Measurements from ENCODE around the gene C1orf198. TPM values are rescaled to one million over a fixed set of nuclear protein-coding genes. Genes with fewer than 3 reads are reported as not detected.

C1orf198 gene
- total RNA-seq, 1 donor: 75.6 TPM

DNA sequence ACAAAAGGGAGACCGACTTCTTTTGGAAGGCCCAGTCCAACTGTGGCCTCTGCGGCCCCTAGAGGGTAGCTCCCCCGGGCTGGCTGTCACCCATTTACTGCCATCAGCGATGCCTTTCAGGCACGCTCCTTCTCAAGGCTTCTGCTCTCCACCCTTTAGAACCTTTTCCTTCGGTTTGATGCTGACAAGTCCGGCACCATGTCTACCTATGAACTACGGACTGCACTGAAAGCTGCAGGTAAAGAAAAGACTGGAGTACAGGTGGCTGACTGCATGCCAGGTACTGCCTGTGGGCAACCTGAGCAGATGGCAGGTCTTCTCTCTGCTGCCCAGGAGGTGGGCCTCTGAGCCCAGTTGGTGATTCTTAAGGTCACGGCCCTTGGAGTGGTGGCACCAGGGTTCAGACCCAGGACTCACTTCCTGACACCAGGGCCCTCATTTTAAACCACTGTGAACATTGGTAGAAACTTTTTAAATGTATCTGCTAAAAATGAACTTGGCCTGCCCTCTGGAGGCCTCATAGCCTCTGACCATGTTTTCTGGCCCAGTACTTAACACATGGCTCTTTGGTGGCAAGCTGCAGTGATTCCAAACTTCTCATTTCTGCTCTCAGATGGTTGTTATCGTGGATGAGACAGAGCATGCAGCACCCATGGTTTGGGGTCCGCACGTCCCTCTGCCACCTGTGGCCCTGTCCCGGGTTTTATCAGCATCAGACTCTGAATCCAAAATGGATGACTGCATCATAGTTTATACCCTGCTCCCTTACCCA is 75.4 kb downstream of the C1orf198 start:
- DNase-seq (ENCODE audit: low read depth): no peak
- TF ChIP-seq, protein P1, sequence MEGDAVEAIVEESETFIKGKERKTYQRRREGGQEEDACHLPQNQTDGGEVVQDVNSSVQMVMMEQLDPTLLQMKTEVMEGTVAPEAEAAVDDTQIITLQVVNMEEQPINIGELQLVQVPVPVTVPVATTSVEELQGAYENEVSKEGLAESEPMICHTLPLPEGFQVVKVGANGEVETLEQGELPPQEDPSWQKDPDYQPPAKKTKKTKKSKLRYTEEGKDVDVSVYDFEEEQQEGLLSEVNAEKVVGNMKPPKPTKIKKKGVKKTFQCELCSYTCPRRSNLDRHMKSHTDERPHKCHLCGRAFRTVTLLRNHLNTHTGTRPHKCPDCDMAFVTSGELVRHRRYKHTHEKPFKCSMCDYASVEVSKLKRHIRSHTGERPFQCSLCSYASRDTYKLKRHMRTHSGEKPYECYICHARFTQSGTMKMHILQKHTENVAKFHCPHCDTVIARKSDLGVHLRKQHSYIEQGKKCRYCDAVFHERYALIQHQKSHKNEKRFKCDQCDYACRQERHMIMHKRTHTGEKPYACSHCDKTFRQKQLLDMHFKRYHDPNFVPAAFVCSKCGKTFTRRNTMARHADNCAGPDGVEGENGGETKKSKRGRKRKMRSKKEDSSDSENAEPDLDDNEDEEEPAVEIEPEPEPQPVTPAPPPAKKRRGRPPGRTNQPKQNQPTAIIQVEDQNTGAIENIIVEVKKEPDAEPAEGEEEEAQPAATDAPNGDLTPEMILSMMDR (IDR thresholded peaks at IDR 0.05; ENCODE audit: insufficient read depth, low read length): peak; percentile 3
- no peak overlapping the region for H3K4me3 ChIP-seq (ENCODE audit: low read depth, low read length)

DNA sequence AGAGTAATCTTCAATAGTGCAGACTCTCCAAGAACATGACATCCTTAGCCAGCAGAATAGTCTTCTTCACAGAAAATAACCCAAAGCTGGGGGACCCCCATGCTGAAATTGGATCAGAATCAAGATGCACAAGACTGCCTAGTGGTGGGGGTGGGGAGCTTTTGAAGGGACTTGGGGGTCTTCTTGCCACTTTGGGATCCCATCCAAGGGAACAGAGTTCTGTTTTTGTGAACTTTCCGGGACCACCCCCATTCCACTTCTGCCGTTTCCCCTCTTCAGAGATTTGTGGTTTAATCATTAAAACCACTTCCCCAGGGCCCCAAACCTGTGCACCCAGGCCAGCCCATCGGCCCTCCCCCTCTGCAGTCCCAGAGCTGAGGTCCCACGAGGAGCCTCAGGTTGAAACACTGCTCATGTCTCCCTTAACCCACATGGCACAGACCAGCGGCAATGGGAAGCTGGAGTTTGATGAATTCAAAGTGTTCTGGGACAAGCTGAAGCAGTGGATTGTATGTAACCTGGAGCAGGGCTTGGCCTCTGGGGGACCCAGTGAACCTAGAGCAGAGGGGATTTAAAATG is 76.2 kb downstream of the C1orf198 start:
- TF ChIP-seq, protein P1 (IDR thresholded peaks at IDR 0.05; ENCODE audit: insufficient read depth, low read length): no peak
- DNase-seq (ENCODE audit: low read depth): no peak
- H3K4me3 ChIP-seq (ENCODE audit: low read depth, low read length): no peak overlapping the region

DNA sequence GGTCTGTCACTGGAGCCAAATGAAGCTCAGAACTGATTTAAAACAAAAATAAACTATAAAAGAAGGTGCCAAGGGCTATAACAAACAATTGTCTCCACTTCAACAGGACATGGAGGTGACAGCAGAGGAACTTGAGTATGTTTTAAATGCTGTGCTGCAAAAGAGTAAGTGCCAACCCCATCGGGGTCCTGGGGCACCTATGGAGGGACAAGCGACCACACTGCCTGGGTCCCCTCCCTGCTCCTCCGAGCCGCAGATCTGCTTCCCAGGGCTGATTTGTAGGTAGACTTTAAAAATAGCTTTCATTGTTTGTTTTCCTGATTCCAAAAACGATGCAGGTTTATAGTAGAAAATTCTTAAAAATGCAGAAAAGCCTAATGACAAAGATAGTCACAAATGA is 78.3 kb downstream of the C1orf198 start:
- no peak overlapping the region for H3K4me3 ChIP-seq (ENCODE audit: low read depth, low read length)
- TF ChIP-seq, protein P1 (IDR thresholded peaks at IDR 0.05; ENCODE audit: insufficient read depth, low read length): no peak
- no peak for DNase-seq (ENCODE audit: low read depth)

DNA sequence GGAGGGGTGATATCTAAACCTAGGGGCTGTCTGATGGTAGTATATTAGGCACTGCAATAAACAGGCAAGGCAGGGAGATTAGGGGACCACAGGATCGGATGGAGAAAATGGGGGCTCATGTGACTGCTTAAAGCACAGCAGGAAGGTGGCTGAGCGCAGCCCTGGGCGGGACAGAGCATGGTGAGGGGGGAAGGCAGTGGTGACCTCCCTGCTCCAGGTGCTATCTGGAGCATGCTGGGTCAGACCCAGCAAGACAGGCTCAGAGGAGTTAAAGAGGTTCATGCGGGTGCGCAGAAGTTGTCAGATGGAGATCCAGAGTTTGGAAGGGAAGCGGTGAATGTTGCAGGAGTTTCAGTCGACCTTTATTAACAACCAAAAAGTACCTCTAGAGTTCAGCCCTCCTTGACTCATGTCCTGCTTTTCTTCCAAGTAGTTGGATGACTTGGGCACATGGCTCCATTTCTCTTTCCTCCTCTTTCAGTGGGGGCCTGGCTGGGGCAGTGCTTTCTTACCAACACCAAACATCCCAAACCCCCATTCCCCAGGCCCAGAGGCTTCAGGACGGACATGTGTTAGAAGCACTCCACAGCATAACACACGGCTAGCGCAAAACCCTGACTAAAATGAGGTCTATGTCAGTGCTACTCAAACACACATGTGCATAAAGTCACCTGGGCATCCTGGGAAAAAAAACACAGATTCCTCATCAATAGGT is 79.6 kb downstream of the C1orf198 start:
- TF ChIP-seq, protein P1 (IDR thresholded peaks at IDR 0.05; ENCODE audit: insufficient read depth, low read length): no peak
- no peak overlapping the region for H3K4me3 ChIP-seq (ENCODE audit: low read depth, low read length)
- DNase-seq (ENCODE audit: low read depth): no peak

DNA sequence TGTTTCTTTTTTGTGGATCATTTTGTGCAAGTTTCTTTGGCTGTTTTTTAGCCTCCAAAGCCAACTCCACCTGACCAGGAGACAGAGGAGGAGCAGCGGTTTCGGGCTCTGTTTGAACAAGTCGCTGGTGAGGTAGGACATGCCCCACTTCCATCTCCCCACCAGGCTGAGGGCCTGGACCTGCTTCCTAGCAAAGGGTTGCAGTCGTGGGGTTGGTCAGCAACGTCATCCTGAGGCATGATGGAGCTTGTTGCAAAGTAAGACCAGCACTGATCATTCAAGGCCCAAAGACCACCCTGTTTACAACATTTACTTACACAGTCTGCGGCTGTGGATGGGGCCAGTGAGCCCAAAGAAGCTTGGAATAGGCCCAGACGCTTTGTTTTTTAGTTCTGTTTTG is 80.8 kb downstream of the C1orf198 start:
- TF ChIP-seq, protein P1 (IDR thresholded peaks at IDR 0.05; ENCODE audit: insufficient read depth, low read length): no peak
- H3K4me3 ChIP-seq (ENCODE audit: low read depth, low read length): no peak overlapping the region
- no peak for DNase-seq (ENCODE audit: low read depth)

Small RNA genes within 50 kb of the gene (small RNA-seq; reads per million reads assigned to genes)
- gene RN7SL837P: not detected
- not detected for gene RNA5SP79

Other genes starting within 250 kb of the C1orf198 start
- 15.7 and 22.1 TPM in 2 replicates for gene COG2, start 226.0 kb downstream of the C1orf198 start, total RNA-seq (ENCODE audit: low replicate concordance)
- 1.1 and 8.4 TPM in 2 replicates for gene AGT, start 154.4 kb downstream of the C1orf198 start, total RNA-seq (ENCODE audit: low replicate concordance)
- gene CAPN9, start 121.1 kb downstream of the C1orf198 start, total RNA-seq (ENCODE audit: low replicate concordance): not detected in 2 replicates
- gene TTC13, start 110.3 kb upstream of the C1orf198 start, total RNA-seq (ENCODE audit: low replicate concordance): 7.4 and 15.1 TPM in 2 replicates
- 17.7 and 19.1 TPM in 2 replicates for gene ARV1, start 110.6 kb upstream of the C1orf198 start, total RNA-seq (ENCODE audit: low replicate concordance)
- gene FAM89A, start 171.7 kb upstream of the C1orf198 start, total RNA-seq (ENCODE audit: low replicate concordance): 2.0 and 13.4 TPM in 2 replicates